BLaER1 (cell line): ENCODE data around the gene C12orf57.

Experiments used
- H3K27ac ChIP-seq: shearing (Covaris generic); formaldehyde crosslinking; 2 replicates; pipeline ENCODE4 v1.8.1; 2022
- H3K27me3 ChIP-seq: shearing (Covaris generic); formaldehyde crosslinking; 2 replicates; pipeline ENCODE4 v1.8.1; 2022
- H3K36me3 ChIP-seq: shearing (Covaris generic); formaldehyde crosslinking; 2 replicates; pipeline ENCODE4 v1.8.1; 2022
- H3K4me1 ChIP-seq: shearing (Covaris generic); formaldehyde crosslinking; 2 replicates; pipeline ENCODE4 v1.8.1; 2022
- H3K4me2 ChIP-seq: shearing (Covaris generic); formaldehyde crosslinking; 2 replicates; pipeline ENCODE4 v1.8.1; 2022
- H3K4me3 ChIP-seq: shearing (Covaris generic); formaldehyde crosslinking; 2 replicates; pipeline ENCODE4 v1.8.1; 2022
- H3K9ac ChIP-seq: shearing (Covaris generic); formaldehyde crosslinking; 2 replicates; pipeline ENCODE4 v1.8.1; 2022
- H3K9me3 ChIP-seq: shearing (Covaris generic); formaldehyde crosslinking; 2 replicates; pipeline ENCODE4 v1.8.1; 2022
- H4K20me1 ChIP-seq: shearing (Covaris generic); formaldehyde crosslinking; 2 replicates; pipeline ENCODE4 v1.8.1; 2022
- Cebpa-rat ChIP-seq: shearing (Covaris generic); IDR thresholded peaks from 2 replicates; pipeline ENCODE4 v1.8.1; 2022

Gene C12orf57

GRCh38 chr12:6942331-6942665, 1.5 kb upstream of the C12orf57 start:
- Histone ChIP-seq H3K4me1 (peaks cover 58% of the 10 kb centered on the region), H3K27ac (peak overlapping the region; percentile 95), H3K27me3 (no peaks in the 10 kb centered on the region), H3K9ac (peak overlapping the region; percentile 95; the same call in 1 of the 2 replicates), H3K9me3 (no peaks in the 10 kb centered on the region), H3K4me2 (peak overlapping the region; percentile 99), H4K20me1 (no peaks in the 10 kb centered on the region), H3K36me3 (peaks cover 45% of the 10 kb centered on the region), H3K4me3 (no peak overlapping the region)
- TF ChIP-seq Cebpa-rat, result no peak

DNA sequence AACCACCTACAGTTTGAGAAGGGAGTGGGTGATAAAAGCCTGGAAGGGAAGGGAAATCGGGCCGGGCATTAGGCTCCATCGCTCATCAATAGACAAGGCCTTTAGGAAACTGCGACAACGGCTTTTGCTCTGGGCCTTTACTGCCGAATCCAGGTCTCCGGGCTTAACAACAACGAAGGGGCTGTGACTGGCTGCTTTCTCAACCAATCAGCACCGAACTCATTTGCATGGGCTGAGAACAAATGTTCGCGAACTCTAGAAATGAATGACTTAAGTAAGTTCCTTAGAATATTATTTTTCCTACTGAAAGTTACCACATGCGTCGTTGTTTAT, 467 bp upstream of the C12orf57 start:
- H3K4me3 ChIP-seq, result peak overlapping the region; percentile 82
- H3K4me2 ChIP-seq, result peak overlapping the region; percentile 99
- H4K20me1 ChIP-seq, result no peaks in the 10 kb centered on the region
- no peak for TF ChIP-seq Cebpa-rat
- H3K9me3 ChIP-seq, result no peaks in the 10 kb centered on the region
- H3K4me1 ChIP-seq, result peaks cover 65% of the 10 kb centered on the region
- peak overlapping the region; percentile 95 for H3K27ac ChIP-seq
- no peaks in the 10 kb centered on the region for H3K27me3 ChIP-seq
- H3K36me3 ChIP-seq, result peaks cover 45% of the 10 kb centered on the region
- peak overlapping the region; percentile 95 for H3K9ac ChIP-seq

DNA sequence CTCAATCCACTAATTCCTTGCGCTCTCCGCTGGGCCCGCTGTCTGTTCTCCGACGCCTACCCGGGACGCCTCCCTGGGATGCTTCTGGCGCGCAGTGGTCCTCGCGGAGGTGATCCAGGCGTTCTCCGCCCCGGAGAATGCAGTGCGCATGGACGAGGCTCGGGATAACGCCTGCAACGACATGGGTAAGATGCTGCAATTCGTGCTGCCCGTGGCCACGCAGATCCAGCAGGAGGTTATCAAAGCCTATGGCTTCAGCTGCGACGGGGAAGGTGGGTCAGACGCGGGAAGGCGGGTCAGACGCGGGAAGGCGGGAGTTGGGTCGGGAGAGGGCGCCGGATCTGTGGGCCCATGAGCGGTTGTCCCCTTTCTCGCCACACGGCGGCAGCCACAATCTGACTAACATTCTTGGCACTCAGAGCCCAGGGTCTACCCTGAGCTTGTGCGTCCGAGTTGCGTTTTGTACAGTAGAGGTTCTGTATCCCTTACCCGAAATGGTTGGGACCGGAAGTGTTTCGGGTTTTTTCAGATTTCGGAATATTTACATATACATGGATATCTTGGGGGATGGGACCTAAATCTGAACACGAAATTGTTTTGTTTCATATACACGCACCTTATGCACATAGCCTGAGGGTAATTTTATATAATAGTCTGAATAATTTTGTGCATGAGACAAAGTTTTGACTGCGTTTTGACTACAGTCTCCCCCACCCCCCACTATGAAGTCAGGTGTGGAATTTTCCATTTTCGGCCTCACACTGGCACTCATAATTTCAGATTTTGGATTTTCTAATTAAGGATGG, 762 bp downstream of the C12orf57 start:
- Histone ChIP-seq H3K27me3 (no peaks in the 10 kb centered on the region), H3K4me3 (peak overlapping the region; percentile 82), H3K9me3 (no peaks in the 10 kb centered on the region), H3K36me3 (peaks cover 33% of the 10 kb centered on the region), H3K9ac (peak overlapping the region; percentile 95), H3K4me1 (peaks cover 70% of the 10 kb centered on the region), H3K27ac (peak overlapping the region; percentile 95), H4K20me1 (no peaks in the 10 kb centered on the region), H3K4me2 (peak overlapping the region; percentile 99)
- TF ChIP-seq Cebpa-rat, result no peak

GRCh38 chr12:6945613-6946012, 1.8 kb downstream of the C12orf57 start:
- Histone ChIP-seq H4K20me1 (no peaks in the 10 kb centered on the region), H3K9ac (peak overlapping the region; percentile 95), H3K4me2 (peak overlapping the region; percentile 99), H3K9me3 (no peaks in the 10 kb centered on the region), H3K4me1 (peaks cover 81% of the 10 kb centered on the region), H3K4me3 (peak overlapping the region; percentile 82), H3K27me3 (no peaks in the 10 kb centered on the region), H3K36me3 (peaks cover 23% of the 10 kb centered on the region), H3K27ac (peak overlapping the region; percentile 95)
- TF ChIP-seq Cebpa-rat, result no peak

GRCh38 chr12:6946033-6946919, 2.5 kb downstream of the C12orf57 start:
- no peak for TF ChIP-seq Cebpa-rat
- H4K20me1 ChIP-seq, result no peaks in the 10 kb centered on the region
- peak overlapping the region; percentile 82 for H3K4me3 ChIP-seq
- peak overlapping the region; percentile 95 for H3K9ac ChIP-seq
- H3K36me3 ChIP-seq, result peaks cover 16% of the 10 kb centered on the region
- peak overlapping the region; percentile 99 for H3K4me2 ChIP-seq
- H3K27me3 ChIP-seq, result no peaks in the 10 kb centered on the region
- H3K9me3 ChIP-seq, result no peaks in the 10 kb centered on the region
- peaks cover 84% of the 10 kb centered on the region for H3K4me1 ChIP-seq
- peak overlapping the region; percentile 95 for H3K27ac ChIP-seq

DNA sequence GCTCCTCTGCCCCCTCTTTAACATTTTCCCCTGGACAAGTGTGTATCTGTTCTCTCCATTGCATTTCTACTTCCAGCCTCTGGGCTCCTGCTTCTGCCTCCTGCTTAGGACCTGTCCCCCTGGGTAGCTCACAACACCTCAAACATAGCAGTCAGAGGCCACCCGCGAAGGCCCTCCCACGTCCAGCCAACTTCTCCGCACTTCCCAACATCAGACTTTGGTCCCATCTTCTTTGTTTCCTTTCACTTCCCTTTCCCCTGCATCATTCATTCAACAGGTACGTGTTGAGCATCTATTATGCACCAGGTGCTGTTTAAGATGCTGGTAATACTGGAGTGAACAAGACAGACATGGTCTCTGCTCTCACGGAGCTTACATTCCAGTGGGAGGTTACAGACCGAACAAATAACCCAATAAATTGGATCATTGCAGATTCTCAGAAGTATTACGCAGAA, 3.1 kb downstream of the C12orf57 start:
- H3K27ac ChIP-seq, result peak overlapping the region; percentile 95
- H3K4me2 ChIP-seq, result peak overlapping the region; percentile 99
- peak overlapping the region; percentile 95; the same call in 1 of the 2 replicates for H3K9ac ChIP-seq
- no peaks in the 10 kb centered on the region for H3K27me3 ChIP-seq
- TF ChIP-seq Cebpa-rat, result no peak
- 0 out of 2 replicates have a peak, but pooled peaks cover 11% of the 10 kb centered on the region for H3K36me3 ChIP-seq
- no peaks in the 10 kb centered on the region for H4K20me1 ChIP-seq
- peaks cover 77% of the 10 kb centered on the region for H3K4me1 ChIP-seq
- no peaks in the 10 kb centered on the region for H3K9me3 ChIP-seq
- H3K4me3 ChIP-seq, result peak overlapping the region; percentile 82

DNA sequence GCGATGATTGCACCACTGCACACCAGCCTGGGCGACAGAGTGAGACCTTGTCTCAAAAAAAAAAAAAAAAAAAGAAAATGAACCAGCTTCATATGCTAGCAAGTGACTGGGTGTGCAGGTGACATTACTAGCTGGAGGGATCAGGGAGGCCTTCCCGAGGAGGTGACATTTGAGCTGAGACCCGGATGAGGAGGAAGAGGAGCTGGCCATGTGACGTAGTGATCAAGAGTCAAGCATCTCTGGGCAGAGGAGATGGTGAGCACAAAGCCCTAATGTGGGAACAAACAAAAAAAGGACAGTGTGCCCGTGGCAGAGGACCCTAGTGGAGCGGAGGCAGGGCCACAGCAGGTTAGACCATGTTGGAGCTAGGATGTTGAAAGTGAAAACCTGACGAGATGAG, 3.8 kb downstream of the C12orf57 start:
- Histone ChIP-seq H3K27me3 (no peaks in the 10 kb centered on the region), H3K9ac (no peak overlapping the region), H3K27ac (no peak overlapping the region), H3K4me2 (peak overlapping the region; percentile 99; the same call in 1 of the 2 replicates), H3K4me1 (peaks cover 74% of the 10 kb centered on the region), H4K20me1 (no peaks in the 10 kb centered on the region), H3K4me3 (no peak overlapping the region), H3K9me3 (no peaks in the 10 kb centered on the region), H3K36me3 (0 out of 2 replicates have a peak, but pooled peaks cover 7% of the 10 kb centered on the region)
- TF ChIP-seq Cebpa-rat, result no peak

DNA sequence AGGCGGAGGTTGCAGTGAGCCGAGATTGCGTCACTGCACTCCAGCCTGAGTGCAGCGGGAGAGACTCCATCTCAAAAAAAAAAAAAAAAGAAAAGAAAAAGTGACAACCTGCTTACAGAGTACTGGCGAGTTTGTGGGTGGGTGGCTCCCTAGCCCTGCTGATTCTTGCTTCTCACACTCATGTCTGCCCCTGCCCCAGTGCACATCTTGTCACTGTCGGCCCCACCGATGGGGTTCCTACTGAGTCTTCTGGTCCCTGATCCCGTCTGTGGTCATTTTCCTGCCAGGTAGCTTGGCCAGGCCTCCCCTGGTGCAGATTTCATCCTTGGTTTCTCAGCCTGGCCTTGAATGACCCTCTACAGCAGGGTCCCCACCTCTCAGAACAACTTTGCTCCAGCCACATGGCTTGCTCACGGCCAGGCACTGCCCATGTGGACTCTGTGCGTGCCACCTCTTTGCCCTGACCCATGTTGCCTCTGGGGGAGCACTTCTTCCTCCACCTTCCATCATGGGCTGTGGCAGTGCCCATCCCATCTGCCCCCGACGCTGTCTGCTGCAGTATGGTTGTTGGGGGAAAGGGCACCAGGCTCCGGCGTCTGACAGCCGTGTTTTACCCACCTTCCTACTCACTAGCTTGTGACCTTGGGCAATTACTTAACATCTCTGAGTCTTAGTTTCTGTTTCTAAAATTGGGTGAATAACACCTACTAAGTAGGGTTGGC, 5.2 kb downstream of the C12orf57 start:
- H3K4me1 ChIP-seq, result peaks cover 78% of the 10 kb centered on the region
- no peaks in the 10 kb centered on the region for H3K27me3 ChIP-seq
- H4K20me1 ChIP-seq, result no peaks in the 10 kb centered on the region
- peak; percentile 29; the same call in 1 of the 2 replicates for TF ChIP-seq Cebpa-rat
- H3K9me3 ChIP-seq, result no peaks in the 10 kb centered on the region
- H3K4me2 ChIP-seq, result peak overlapping the region; percentile 60
- no peak overlapping the region; the same call in none of the 2 replicates for H3K9ac ChIP-seq
- H3K27ac ChIP-seq, result peak overlapping the region; percentile 91; the same call in 1 of the 2 replicates
- H3K36me3 ChIP-seq, result 0 out of 2 replicates have a peak, but pooled peaks cover 7% of the 10 kb centered on the region
- H3K4me3 ChIP-seq, result no peak overlapping the region

- Histone ChIP-seq H3K9me3 (no peaks in the 10 kb centered on the region), H3K4me3 (peak overlapping the region; percentile 91), H3K4me2 (peak overlapping the region; percentile 91), H3K36me3 (peaks cover 17% of the 10 kb centered on the region), H4K20me1 (no peaks in the 10 kb centered on the region), H3K27me3 (no peaks in the 10 kb centered on the region), H3K4me1 (peaks cover 85% of the 10 kb centered on the region), H3K9ac (peak overlapping the region; percentile 93), H3K27ac (peak overlapping the region; percentile 91)
- no peak for TF ChIP-seq Cebpa-rat
Observed at GRCh38 chr12:6950401-6950801, 6.6 kb downstream of the C12orf57 start.
